Right forelimb (tissue), 1 donor: ENCODE data around the gene TRAPPC8.
A peak's percentile ranks its signal among the peaks of the same experiment; 100 is the strongest.
"Not testable (repeated sequence)": the region's sequence is repeated elsewhere in the genome, so short reads cannot be mapped to it uniquely, and the experiment has no call there.

Experiments used
- DNase-seq: peaks from one replicate; pipeline ENCODE4 v3.0.0-alpha.2; 2018

The TRAPPC8 gene

DNA sequence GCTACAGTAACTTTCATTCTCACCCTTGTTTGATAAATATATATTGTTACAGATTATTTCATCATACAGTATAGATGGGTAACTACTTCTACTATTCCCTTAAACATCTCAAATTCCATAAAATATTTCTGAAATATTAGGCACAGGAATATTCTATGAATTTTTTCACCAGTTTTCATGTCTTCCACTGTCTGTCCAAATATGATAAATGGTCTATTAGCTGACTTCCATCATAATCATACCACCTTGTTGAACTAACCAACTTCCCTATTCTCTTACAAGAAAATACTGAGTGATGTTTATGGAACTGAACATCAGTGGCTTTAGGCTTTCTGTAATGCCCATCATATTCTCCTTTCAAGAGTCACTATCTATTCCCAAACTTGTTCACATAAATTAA, 82.4 kb downstream of the TRAPPC8 start:
- DNase-seq: no peak

DNA sequence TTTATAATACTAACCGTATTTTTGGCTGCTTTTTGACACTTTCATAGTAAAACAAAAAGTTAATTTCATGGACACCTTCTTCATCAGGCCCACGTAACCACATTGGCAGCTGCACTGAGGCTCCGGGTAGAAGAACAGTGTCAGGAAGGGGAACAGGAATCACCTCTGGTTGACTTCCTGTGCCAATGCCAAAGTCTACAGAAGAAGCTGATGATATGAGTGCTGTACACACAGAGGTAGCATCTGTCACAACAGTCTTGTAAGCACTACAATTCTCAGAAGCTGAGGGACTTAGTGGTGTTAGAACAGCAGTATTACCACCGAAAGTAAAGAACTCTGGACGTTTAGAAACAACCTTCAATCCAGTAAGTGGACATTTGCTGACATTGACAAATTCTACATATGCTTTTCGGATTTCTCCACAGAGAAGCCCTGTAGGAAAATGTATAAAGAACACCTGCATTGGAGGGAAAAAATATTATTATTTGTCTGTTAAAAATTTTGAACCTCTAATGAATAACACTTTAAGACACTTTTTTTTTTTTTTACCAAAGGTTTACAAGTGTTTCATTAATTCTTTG, 85.3 kb downstream of the TRAPPC8 start:
- no peak for DNase-seq

DNA sequence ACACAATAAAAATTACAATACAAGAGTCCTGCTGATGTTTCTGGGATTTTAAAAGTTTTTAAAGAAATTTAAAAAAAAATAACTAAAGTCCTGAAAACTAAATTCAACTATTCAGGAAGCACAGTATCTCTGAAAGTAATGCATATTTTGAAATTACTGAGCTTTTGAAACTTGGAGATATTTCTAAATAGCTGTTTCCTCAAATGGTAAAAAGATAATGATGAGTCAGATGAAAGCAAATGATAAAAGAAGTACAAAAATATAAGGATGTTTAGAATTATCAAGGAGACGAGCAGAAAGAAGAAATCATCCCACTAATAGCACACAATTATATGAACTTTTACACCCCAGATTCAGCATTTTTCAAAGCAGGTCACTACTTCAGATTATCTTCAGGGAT, 92.1 kb downstream of the TRAPPC8 start:
- DNase-seq: no peak

DNA sequence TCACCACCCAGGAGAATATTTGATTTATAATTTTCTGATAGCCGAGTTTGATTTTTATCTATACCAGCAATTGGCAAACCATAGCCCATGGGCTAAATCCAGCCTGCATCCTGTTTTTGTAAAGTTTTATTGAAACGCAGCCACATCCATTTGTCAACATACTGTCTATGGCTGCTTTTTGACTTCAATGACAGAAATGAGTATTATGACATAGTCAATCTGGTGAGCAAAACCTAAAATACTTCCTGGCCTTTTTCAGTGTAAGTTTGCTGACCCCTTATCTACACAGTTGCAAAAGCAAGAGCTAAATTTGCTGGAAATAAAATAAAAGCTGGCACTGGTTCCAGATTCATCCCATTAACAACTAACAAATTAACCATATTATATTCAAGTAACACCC, 102.4 kb downstream of the TRAPPC8 start:
- DNase-seq: no peak

DNA sequence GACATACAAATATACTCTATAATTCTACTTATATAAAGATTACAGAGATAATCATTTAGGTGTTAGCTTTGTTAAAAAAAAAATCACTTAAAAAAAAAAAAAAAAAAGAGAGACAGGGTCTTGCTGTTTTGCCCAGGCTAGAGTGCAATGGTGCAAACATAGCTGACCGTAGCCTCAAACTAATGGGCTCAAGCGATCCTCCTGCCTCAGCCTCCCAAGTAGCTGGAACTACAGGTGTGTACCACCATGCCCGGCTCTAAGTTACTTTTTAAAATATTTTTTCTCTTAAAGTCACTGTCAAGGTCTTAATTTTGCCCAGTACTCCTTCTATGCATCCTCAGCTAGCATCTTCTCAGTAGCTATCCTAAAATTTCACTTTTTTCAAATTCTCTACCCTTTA, 105.0 kb downstream of the TRAPPC8 start:
- DNase-seq: no peak

DNA sequence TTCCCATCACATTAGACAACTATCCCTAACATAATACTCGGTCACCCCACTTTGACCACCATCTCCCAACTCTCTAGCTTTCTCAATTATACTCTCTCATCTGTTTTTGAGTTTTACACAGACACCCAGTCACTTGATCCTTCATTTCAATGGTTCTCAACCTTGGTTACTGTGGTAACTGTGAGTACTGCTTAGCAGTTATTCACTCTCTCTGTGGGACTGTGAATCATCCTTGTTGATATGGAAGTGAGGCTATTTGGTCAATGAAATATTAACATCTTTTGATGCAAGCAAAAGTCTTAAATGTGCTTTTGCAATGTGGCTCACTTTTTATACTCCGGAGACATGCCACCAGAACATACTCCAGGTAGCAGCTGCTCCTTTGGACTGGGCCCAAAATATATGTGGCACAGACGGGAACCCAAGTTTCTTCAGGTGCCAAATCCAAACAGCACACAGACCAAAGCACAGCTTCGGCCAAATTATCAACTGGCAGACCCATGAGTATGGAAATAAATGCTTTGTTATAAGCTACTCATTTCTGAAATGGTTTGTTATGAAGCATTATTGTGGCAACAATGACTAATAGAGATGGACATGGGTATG, 107.3 kb downstream of the TRAPPC8 start:
- no peak for DNase-seq

DNA sequence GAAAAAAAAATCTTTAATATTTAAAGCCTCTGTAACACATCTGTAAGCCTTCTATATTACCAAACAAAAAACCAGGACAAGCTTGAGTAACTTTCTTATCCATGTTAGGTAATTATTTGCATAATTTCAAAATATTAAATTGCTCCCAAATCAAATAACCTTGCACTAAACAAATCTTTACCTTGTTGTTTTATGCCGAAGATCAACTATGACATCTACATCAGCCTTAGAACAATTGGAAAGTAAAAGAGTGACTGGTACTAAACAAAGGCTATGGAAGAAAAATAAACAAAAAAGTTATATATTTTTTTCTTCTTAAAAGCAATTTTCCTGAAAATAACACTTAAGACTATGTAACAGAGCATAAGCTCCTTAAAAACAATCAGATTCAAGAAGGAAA, 111.0 kb downstream of the TRAPPC8 start:
- no peak for DNase-seq

DNA sequence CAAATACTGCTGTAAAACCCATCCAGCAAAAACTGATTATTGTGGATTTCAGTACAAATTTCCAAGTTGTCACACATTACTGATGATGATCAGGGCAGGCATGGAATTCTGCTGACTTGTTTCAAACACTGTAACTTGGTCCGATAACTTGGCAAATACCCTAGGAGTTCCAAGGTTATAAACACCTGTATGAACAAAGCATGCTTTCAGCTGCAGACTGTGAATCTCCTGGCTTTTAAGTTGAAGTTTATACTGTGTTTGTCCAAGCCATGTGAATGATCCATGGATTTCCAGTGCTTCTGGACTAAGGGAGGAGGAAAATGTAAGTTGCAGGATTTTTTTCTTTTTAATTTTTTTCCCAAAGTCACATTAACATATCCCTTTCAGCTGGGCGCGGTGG, 112.2 kb downstream of the TRAPPC8 start:
- DNase-seq: no peak

DNA sequence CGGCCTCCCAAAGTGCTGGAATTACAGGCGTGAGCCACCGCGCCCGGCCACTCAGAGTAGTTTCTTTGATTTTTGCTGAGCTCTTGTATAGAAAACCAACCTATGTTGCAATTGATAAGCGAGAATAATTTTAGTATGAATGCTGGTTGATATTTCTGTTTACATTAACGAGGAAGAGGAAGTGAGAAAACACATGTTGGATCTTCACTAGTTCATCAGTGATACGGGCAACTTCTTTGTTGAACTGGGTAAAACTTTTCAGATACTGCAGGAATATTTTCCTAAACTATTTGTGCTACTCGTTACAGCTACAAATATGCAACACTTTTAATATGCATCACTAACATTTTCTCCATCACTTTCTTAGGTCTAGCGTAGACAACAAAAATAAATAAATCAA, 114.3 kb downstream of the TRAPPC8 start:
- DNase-seq: no peak

DNA sequence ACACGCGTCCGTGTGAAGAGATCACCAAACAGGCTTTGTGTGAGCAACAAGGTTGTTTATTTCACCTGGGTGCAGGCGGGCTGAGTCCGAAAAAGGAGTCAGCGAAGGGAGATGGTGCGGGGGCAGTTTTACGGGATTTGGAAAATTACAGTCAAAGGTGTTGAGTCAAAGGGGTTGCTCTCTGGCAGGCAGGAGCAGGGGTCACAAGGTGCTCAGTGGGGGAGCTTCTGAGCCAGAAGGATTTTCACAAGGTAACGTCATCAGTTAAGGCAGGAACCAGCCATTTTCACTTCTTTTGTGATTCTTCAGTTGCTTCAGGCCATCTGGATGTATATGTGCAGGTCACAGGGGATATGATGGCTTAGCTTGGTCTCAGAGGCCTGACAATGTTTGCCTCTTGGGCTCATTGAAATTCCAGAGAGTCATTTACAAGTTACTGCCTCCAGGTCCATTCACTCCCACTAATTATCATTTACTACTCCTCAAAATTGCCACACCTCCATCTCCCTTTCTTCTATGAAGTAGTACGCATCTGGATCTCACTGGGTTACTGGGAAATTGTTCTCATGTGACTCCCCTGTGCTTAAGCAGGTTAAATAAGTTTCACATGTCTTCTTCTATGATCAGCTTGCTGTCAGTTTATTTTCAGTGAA, 116.1 kb downstream of the TRAPPC8 start:
- DNase-seq: not testable (repeated sequence)

DNA sequence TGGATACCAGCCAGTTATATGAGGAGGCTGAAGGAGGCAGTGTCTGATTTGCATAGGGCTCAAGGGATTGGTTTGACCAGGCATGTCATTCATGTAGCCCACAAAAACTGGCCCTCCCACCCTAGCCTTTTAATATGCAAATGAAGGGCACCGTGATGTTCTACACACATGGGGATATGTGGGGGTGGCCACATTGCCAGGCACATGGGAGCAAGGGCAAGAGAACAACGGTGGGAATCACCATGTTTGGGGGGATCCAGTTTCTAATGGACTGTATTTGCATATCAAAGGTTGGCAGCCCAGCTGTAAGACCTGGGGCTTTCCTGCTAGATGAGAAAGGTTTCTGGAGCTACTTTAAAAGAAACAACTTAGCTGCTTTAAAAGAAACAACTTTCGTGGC, 117.2 kb downstream of the TRAPPC8 start:
- DNase-seq: no peak

DNA sequence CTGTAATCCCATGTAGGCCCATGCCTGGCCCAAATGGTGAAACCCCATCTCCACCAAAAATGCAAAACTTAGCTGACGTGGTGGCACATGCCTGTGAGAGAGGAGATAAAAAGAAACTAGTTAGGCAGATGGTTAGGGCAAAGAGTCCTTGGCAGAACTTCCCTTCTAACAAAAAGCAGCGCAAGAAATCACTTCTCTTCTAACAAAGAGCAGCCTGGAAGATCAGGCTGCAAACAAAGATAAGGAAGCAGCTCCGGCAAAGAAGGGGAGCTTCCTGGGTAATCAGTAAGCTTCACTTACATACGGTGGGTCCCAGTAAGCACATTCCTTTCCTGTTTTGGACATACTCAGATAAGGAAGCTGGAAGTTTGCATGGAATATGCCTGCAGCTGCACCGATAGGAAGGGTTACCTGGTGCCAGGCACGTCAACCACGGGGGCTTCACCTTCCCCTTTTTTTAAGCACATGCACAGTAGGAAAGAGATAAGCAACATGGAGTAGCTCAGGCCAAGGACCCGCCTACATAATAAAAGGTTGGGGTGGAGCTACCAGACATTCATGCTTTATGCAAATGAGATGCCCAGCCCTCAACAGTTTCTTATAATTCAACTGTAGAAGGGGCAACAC, 121.3 kb downstream of the TRAPPC8 start:
- DNase-seq: no peak

DNA sequence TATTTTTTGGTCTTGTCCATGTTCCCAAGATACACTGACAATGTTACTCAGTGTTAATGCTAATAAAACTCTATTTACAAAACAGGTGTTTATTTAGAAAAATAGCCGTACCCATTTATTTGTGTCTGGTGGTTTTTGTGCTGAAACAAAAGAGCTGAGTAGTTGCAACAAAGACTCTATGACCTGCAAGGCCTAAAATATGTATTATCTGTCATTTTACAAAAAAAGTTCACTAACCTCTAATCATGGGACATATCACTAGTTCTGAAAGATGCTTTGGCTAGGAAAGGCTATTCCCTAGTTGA, 123.1 kb downstream of the TRAPPC8 start:
- no peak for DNase-seq

DNA sequence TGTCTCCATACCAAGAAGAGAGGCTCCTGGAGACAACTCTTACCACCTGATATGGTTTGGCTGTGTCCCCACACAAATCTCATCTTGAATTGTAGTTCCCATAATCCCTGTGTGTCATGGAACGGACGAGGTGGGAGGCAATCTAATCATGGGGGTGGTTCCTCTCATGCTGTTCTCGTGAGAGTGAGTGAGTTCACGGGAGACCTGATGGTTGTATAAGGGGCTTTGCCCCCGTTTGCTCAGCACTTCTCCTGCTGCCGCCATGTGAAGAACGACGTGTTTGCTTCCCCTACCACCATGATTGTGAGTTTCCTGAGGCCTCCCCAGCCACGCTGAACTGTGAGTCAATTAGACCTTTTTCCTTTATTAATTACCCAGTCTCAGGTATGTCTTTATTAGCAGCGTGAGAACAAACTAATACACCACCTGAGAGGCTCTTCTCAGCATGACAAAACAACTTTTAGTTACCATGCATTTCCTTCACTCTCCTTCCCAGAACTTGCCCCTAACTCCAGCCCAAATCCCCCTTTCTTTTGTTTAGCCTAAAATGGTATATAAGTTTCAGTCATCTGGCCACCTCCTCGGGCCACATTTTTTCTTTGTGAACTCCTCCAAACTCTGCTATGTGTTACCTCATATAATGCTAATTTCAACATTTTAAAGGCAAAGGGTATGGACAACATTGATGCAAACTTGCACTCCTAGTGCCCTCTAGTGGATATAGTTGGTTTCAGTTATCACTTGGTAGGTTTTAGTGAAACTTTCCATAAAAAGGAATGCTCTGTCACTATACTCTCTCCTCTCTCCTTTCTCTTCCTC, 123.6 kb downstream of the TRAPPC8 start:
- peak; percentile 40 for DNase-seq

DNA sequence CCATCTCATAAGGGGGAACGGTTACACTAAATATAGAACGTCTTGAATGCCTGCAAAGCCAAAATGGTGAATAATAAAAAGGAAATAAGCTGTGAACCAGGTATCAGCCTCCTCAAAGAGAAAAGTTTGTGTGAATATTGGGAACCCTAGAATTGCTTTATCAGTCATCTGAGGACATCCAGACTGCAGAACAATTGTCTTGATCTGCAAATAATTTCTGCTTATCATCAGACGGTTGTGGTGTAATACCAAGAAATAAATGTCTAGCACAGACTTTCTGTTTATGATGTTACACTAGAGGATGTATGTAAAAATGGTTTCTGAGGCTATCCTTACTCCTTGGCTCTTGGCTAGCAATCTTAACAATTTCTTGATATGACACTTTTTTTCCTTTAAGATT, 128.8 kb downstream of the TRAPPC8 start:
- DNase-seq: no peak

DNA sequence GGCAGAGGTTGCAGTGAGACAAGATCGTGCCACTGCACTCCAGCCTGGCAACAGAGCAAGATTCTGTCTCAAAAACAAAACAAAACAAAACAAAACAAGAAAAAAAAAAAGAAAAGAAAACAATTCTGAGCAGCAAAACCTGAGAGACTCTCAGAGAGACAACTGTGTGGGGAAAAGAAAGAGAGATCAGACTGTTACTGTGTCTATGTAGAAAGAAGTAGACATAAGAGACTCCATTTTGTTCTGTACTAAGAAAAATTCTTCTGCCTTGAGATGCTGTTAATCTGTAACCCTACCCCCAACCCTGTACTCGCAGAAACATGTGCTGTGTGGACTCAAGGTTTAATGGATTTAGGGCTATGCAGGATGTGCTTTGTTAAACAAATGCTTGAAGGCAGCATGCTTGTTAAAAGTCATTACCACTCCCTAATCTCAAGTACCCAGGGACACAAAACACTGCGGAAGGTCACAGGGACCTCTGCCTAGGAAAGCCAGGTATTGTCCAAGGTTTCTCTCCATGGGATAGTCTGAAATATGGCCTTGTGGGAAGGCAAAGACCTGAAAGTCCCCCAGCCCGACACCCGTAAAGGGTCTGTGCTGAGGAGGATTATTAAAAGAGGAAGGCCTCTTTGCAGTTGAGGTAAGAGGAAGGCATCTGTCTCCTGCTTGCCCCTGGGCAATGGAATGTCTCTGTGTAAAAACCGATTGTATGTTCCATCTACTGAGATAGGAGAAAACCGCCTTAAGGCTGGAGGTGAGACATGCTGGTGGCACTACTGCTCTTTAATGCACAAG, 132.4 kb downstream of the TRAPPC8 start:
- DNase-seq: not testable (repeated sequence)

DNA sequence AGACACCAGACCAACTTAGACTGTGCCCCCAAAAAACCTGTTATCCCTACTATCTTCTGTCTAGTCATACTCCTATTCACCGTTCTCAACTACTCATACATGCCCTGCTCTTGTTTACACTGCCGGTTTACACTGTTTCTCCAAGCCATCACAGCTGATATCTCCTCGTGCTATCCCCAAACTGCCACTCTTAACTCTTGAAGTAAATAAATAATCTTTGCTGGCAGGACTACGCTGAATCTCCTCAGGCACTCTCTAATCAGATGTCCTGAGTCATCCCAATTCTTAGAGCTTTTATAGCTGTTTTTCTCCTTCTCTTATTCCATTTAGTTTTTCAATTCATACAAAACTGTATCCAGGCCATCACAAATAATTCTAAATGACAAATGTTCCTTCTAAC, 133.9 kb downstream of the TRAPPC8 start:
- DNase-seq: not testable (repeated sequence)

DNA sequence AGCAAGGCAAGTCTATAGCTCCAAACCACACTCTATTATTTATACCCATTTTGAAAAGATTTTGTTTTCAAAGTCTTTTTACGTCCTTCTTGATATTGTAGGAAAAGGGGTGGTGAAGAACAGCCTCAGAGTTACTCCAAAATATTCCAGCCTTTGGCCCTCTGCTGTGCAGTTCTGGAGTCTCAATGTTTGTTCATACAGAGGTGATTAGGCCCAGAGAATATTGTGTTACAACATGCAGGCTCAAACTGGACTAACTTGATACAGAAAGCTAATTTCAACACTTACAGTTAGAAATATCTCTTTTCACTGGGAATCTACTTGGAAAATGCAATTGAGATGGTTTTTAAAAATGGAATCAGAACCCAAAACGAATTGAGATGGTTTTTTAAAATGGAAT, 141.8 kb downstream of the TRAPPC8 start:
- DNase-seq: no peak

DNA sequence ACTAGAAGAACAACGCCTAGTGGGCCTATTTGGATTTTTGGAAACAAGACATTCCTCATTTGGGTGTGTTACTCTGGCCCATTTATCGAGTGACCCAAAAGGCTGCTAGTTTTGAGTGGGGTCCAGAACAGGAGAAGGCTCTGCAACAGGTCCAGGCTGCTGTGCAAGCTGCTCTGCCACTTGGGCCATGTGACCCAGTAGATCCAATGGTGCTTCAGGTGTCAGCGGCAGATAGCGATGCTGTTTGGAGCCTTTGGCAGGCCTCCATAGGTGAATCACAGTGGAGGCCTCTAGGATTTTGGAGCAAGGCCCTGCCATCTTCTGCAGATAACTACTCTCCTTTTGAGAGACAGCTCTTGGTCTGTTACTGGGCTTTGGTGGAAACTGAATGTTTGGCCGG, 143.7 kb downstream of the TRAPPC8 start:
- DNase-seq: not testable (repeated sequence)

DNA sequence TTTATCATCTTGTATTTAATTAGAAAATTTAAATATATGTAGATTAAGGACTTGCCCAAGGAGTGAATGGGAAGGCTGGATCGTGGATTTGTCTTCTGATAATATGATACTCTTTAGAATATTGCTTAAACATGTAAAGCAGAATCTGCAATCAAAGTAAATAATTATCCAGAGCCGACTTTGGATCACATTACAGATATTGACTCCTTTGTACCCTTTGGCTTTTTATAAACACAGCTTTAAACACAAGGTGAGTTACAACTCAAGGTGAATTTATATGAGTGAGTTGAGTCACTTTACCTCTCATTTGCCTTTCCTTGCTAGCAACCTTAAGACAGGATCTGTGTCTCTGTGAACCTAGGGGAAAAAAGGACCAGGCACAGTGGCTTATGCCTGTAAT, 144.5 kb downstream of the TRAPPC8 start:
- no peak for DNase-seq

DNA sequence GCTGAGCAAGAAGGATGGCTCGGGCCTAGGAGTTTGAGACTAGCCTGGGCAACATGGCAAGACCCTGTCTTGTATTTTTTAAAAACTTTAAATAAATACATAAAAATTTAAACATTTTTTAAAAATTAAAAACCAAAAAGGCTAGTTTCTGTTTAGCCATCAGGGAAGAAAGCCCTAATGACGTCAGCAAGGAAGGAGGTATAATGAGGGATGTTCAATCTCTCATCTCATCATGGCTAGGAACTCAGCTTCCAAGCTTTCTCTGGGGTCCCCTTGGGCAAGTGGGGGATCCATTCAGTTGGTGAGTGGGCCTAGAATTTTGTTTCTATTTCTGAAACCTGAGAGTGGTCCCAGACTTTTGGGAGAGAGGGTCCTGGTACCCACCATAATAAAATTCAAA, 147.2 kb downstream of the TRAPPC8 start:
- no peak for DNase-seq

DNA sequence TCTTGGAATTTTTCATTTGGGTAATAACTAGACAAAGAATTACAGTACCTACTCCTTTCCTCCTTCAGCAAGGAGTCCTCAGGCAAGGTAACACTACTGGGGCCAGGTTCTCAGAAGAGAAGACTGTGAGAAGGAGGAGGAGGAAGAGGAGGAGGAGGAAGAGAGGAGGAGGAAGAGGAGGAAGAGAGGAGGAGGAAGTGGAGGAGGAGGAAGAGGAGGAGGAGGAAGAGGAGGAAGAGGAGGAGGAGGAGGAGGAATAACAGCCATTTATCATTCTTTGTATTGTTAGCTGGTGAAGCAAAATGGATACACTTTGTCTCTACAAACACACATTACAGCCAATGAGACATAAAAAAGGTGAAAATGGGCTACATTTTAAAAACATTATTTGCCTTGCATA, 149.4 kb downstream of the TRAPPC8 start:
- no peak for DNase-seq

DNA sequence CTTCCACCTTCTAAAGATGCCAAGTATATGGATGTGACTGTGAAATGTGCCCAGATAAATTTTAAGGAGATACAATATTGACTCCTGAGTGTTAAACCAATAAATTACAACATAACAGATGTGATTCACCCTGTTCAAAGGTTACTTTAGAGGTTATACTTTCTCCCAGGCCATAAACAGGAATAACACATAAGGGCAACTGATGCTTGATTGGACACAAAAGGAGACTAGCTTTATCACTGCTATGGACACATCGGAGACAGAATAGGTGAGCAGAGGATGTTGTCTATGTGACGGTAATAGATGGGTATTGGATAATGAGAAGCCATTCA, 150.4 kb downstream of the TRAPPC8 start:
- no peak for DNase-seq
